Neuronal stem cell (in vitro differentiated cells): Measurements from ENCODE around the gene ANXA7. TPM values are rescaled to one million over a fixed set of nuclear protein-coding genes. Genes with fewer than 3 reads are reported as not detected.

Source experiments
- small RNA-seq: library from polyadenylated mRNA; stranded (forward); fragments of <200 nt; extraction: miRNeasy Mini kit (QIAGEN cat#:217004); gene quantifications from one replicate; pipeline ENCODE3, GENCODE V24; 2013; ENCODE audit not compliant: insufficient read depth

Gene ANXA7

Small RNA genes within 50 kb of the gene (small RNA-seq; reads per million reads assigned to genes)
- not detected for gene RF00019
